Activated T-cell treated with anti-CD3 and anti-CD28 coated beads for 4 hours (primary cell): Measurements from ENCODE around the gene THSD7B.

ENCODE experiments used
- DNase-seq: peaks from one replicate; pipeline ENCODE4 v3.0.0-alpha.2; 2020

Gene THSD7B

GRCh38 chr2:137167651-137168050 is 402.3 kb downstream of the THSD7B start:
- DNase-seq, result no peak

DNA sequence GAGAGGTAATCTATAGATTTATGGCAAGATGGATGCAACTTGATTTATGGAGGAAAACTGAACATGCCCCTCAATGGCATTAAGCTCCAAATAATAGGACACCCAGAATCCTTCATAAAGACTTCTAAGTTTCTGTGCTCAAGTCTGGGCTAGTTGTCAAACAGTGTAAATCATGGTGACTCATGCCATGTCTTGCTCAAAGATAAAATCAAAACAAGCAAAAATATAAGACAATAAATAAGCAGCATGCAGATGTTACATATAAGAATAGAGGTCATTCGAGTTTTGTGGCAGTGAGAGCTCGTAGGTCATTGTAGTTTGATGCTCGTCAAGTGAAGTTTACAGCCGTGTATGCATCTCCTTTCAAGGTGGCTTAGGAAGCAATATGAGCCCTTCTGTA is 403.2 kb downstream of the THSD7B start:
- no peak for DNase-seq

- no peak for DNase-seq
Observed at GRCh38 chr2:137172162-137172561, 406.8 kb downstream of the THSD7B start.

DNA sequence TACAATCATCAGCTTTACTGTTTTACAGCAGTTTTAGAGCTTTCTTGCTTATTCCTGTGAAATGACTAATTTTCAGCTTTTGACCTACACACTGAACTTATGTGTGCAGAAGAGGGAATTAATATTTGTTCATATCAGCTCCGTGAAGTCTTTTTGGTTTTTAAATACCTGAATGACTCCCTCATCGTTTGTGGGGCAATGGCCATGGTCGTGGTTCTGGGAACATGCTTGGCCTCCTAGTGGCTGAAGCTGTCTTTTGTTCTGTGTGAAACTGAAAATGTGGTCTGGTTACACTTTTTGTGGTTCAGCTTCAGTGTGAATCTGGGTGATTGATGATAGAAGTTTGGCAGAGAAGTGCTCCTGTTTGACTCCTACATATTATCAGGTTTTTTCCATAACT is 408.1 kb downstream of the THSD7B start:
- no peak for DNase-seq

- no peak for DNase-seq
Observed at GRCh38 chr2:137175246-137175645, 409.9 kb downstream of the THSD7B start.

GRCh38 chr2:137178951-137179377 is 413.6 kb downstream of the THSD7B start:
- no peak for DNase-seq

DNA sequence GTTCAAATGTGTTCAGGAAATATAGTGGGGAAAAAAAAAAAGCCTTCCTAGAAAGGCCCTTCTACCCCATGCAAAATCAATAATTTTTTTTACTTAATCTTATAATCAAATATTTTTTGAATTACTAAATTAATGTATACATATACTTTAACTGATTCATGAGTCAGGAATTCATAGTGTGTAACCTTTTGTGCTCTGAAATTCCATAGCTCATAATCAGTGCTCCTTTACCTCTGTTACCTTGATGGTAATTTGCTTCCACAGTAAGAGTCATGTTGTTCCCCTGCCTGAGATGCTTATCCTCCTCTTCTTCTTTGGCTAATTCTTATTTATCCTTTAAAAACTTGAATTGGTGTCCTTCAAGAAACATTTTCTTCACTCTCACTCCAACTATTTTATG is 414.2 kb downstream of the THSD7B start:
- DNase-seq, result no peak

GRCh38 chr2:137180012-137180411 is 414.7 kb downstream of the THSD7B start:
- DNase-seq, result no peak

- no peak for DNase-seq
Observed at GRCh38 chr2:137181370-137181769, 416.0 kb downstream of the THSD7B start.

DNA sequence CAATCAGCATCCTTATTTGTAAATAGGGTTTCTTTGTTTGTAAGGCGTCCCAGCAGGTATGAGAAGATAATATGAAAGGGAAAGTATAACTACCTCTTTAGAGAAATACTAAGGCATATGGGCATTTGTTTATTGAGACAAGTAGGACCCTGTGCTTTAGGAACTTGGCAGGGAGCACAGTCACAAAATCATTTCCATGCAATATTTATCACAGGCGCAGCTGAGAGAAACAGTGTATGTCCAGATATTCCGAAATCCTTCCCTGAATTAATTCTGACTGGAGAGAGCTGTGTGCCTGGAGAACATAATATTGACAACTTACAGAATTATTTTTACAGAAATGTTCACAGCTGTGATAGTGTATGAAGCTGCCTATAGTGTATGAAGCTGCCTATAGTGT is 416.7 kb downstream of the THSD7B start:
- no peak for DNase-seq

DNA sequence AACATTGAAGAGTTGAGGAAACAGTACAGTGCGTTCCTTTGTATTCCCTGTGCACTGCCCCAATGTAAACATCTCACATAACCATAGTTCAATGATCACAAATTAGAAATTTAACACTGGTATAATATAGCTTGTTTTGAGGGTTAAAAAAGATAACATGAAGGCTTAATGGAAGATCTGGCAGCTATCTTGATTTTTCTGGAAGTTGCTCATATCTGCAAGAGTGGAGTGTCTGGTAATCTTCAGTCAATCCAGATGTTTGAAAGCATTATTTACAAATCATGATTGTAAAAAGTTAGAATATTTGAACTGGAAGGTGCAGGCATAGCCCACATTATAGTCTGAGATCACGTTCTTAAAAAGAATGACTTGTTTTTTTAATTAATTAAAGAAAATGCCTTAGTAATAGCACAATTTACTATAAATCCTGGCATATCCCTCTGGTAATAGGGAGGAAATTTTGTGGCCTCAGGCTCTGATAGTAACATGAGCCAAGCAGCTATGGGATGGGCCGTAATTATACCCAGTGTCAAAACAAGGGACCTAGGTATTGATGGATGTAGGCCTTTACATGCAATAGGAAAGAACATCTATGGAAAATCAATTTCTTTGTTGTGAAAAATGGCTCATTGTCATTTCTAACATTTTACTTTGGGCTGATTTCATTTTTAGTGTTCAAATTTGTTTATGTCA is 418.0 kb downstream of the THSD7B start:
- no peak for DNase-seq

GRCh38 chr2:137185378-137186078 is 420.2 kb downstream of the THSD7B start:
- DNase-seq, result no peak

GRCh38 chr2:137187216-137187615 is 421.9 kb downstream of the THSD7B start:
- DNase-seq, result no peak

- DNase-seq, result no peak
Observed at GRCh38 chr2:137190411-137191195, 425.3 kb downstream of the THSD7B start.

- DNase-seq, result no peak
Observed at GRCh38 chr2:137192366-137193310, 427.3 kb downstream of the THSD7B start.

- DNase-seq, result no peak
Observed at GRCh38 chr2:137193401-137193800, 428.1 kb downstream of the THSD7B start.

DNA sequence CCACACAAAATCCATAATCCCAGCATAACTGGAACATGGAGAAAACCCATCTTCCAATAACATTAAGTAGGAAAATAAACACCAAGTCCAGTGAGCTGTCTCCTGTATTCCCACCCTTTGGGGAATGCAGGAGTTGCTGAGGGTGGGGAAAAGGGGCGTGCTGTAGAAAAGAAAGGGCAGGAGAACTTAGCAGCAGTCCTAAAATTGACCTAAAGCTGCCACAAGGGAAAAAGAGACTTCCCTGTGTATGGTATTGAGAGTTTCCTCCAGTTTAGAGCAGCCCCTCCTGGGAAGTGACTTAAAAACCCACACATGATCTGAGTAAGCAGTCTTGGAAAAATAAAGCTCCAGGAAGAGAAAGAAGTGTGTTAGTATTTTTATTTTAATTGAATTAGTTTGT is 428.8 kb downstream of the THSD7B start:
- DNase-seq, result no peak

DNA sequence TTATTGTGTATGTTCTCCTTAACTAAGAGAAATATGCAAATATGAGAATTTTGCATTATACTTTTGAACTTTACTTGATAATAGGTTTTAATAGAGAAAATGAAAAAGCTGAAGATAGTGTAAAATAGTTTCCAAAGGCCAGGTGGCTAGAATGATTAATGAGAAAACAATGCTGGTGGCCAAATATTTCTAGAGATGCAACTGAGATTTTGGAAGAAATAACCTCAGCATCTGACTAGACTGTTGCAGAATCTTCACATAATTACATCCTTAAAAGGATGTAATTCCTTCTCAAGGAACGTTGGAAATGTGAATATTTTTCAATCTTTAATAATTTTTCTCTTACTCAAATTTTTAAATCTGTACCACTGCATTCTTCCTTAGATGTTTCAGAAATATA is 434.4 kb downstream of the THSD7B start:
- DNase-seq, result no peak

DNA sequence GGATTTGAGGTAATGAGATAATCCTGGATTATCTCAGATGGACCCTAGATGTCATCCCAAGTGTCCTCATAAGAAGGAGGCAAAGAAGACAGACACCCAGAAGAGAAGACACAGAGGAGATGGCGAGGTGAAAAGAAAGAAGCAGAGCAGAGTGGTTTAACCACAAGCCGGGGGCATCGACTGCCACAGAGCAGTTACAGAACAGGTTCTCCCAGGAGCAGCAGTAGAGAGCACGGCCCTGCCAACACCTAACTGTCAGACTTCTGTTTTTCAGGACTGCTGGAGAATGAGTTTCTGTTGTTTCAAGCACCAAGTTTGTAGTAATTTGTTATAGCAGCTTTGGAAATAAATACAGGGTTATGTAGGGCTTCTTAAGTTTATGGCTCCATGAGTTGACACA is 437.0 kb downstream of the THSD7B start:
- DNase-seq, result no peak

DNA sequence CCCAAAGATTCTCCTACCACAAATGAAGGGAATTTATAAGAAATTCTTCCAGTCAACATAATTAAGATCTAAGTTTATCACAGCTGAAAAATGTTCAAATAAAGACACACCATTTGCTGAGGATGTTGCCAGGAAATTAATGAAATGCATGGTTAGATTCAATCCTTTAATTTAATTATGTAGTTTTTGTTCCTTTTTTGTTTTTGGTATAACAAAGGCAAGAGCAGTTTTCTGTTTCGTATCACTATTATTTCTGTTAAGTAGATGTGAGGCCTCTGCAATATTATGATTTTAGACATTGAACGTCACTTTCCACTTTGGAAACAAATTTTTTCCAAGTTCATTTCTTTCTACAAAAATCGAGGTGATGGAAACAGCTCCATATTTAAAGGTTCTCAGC is 440.0 kb downstream of the THSD7B start:
- no peak for DNase-seq

DNA sequence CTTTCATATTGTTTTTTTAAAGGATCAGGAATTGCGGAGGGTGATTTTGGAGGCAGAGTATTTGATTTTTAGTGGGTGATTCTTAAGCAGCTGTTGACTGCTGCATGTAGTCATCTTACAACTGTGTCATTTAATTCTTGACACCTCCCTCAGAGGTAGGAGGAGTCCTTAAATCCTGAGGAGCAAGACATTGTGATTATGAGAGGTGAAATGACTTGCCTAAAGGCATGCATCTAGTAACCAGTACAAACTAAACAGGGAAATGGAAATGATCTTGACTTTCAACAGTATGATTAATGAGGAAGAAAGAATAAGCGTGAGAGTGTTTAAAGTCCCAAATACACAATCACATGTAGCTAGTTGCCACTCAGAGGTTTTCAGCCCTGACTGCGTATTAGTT is 440.7 kb downstream of the THSD7B start:
- DNase-seq, result no peak

GRCh38 chr2:137207030-137207429 is 441.7 kb downstream of the THSD7B start:
- no peak for DNase-seq

DNA sequence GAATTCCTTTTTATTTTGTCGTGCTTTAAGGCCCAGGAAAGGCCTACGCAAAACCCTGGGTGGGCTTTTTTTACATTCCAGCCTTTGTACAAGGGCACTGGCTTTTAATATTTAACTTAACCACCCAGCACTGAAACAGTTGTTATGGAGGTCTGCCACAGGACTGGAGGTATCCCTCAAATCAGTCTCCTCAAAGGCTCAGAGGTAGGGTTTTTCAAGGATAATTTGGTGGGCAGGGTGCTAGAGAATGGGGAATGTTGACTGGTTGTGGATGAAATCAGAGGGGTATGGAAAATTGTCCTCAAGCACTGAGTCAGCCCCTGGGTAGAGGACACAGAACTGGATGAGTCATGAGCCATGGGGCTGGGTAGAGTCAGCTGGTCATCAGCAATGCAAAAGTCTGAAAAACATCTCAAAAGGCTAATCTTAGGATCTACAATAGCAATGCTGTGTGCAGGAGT is 443.1 kb downstream of the THSD7B start:
- no peak for DNase-seq
